Left hindlimb (tissue), 1 donor: ENCODE data around the gene APPL2.

Experiments
- DNase-seq: peaks from one replicate; pipeline ENCODE4 v3.0.0-alpha.2; 2018

Gene APPL2

DNA sequence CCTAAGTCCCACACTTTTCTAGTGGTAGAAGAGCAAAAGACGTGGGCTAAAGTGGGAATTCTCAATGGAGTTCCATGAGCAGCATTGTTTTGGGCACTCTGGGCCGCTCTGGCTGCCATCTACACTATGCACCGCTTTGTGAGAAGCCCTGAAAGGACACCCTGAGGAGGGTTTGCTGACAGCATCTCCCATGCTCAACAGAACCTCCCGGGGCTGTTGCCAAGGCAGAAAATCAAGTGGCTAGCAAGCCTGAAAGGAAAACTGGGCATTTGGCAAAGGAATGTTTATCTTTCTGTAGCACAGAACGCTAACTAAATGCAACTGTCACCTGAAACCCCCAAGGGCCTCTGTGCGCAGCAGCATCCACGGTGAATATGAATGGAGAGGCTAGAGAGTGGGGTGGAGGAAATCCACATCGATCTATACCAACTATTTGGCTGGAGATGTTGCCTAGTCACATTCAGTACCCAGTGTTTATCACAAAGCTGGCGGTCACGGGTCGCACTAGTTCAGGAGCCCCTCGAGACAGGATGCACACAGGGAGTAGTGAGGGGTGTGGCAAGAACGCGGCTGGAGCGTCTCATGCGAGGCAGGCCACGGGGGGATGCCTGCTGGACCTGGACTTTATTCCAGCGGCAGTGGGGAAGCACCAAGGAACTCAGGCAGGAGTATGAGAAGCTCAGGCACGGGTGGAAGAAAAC, 14.2 kb downstream of the APPL2 start:
- no peak for DNase-seq

DNA sequence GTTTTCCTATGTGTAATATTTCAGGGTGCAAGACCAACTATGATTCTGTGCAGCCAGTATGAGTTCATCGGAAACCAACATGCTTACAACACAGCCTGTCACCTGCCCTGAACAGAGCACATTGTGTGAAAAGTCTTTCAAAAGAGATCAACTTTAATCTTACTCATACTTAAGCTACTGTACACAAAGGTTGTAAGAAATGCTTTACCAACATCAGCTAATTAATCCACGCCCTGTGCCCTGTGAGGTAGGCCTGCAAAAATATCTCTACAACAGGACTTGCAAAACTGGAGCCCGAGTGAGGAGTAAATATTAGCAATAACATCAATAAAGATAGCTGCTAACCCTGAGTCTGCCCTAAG, 15.1 kb downstream of the APPL2 start:
- no peak for DNase-seq

DNA sequence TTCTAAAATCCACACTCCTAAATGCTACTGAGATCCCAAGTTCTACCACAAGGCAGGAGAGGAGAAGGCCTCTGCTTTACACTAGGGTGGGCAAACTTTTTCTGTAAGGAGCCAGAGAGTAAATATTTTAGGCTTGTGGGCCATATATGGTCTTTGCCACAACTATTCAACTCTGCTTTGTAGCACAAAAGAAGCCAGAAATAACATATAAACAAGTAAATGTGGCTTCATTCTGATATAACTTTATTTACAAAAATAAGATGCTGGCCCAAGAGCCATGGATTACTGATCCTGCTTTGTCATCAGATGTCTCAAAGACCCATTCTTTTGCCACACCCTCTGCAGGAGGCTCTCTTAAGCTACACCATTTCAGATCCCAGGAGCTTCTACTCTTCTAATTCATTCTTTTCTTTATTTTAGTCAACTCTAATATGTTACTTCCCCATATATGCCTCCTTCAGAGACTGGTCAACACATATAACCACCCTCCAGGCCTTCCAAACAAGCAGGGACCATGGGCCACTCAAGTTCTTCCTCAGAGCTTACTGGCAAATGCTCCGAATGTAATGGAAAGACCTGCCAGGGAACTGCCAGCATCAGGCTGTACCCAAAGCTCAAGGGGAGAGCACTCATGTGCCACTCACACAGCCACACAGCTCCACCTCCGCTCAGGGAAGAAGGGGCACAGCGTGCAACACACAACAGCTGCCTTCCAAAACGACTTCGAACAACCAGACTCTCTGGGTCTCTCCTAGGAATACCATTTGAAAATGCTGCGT, 15.6 kb downstream of the APPL2 start:
- DNase-seq = no peak

DNA sequence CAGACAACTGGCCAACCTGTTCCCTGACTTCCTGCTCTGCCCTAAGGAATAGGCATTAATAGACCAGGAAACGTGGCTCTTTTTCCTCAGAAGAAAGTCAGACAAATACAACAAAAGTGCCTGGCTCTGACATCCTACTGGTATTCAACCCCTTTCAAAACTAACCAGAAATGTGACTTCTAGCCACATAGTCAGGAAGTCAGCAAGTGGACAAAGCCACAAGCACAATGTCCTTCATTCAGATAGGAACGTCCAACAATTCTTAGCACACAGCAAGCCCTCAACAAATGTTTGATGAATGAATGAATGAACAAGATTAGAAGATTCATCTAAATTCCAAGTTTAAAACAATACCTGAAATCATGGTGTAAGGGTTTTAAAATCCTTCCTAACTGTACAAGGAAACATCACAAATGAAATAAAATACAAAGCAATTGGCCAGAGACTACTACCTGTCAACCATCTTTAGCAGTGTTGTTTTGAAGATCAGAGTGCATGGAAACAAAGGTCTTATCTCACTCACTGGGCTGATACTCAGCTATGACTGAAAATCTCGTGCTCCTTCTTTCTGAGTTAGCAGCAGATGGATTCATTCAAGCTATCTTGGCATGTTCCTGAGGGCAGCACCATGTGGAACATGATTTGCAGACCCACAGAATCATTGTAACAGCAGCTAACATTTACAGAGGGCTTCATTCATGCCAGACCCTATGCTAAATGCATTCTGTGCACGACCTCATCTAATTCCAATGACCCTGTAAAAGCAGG, 16.5 kb downstream of the APPL2 start:
- no peak for DNase-seq

DNA sequence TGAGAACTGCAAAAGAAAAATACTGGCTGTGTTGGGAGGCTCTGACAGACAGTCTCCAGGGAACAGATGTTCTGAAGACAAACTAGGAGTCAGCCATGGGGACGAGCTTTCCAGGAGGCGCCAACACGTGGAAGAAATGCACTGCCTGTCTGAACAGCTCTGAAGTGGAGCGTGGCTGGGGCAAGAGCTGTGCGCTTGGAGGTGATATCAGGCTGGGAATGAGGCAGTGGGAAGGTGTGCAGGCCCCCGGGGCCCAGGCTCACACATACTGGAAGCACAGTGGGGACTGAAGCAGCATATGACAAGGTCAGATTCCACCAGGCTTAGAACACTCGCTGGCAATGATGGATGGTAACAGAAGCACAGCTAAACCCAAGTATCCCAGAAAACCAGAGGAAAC, 17.5 kb downstream of the APPL2 start:
- DNase-seq = no peak

DNA sequence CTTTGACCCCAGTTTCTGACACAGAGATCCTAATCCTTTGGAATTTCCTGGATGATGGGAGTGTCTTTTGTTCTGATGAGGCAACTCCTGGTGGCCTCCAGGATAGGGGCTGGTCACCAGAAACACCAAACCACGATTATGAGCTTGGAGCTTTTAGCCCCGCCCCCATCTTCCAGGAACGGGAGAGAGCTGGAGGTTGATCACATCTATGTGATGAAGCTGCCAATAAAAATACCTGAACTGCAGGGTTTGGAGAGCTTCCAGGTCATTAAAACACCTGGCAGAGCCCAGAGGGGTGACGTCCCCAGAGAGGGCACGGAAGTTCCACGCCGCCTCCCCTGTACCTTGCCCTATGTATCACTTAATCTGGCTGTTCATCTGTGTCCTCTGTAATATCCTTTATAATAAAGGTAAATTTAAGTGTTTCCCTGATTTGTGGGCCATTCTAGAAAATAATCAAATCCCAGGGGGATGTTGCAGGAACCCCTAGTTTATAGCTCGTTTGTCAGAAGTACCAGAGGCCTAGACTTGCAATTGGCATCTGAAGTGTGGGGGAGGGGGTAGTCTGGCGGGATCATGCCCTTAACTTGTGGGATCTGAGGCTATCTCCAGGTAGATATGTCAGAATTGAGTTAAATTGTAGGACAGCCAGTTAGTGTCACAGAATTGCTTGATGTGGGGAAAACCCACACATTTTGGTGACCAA, 21.2 kb downstream of the APPL2 start:
- DNase-seq = no peak

DNA sequence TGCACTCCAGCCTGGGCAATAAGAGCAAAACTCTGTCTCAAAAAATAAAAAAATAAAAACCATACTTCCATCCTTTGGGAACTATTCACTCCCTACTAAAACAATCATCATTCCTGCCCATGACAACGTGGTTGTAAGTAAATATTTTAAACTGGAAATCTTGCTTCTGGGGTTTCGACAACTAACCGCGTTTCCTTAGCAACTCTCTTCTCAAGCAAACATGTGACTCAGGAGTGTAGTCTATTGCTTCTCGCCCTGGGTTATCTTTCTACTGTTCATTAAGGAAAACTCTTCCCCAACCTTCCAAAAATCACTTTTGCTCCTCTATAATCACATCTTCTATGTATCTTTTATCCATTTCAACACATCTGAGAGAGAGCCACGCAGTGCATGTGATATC, 21.8 kb downstream of the APPL2 start:
- no peak for DNase-seq

DNA sequence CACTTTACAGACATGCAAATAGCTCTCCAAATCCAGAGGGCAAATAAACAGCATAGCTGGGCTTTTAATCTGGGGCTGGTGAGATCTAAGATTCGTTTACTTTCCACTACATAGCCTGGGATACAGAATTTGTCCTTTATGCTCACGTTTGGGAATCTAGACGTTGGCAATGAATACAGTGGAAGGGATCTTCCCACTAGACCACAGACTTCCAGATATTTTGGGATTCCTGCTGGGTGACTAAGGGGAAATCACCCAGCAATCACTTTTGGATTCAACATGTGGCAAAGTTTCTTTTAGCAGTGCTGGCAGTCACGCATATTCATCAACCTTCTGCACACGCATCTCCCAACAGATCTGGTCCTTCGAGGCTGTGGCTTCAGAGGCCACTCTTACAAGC, 23.5 kb downstream of the APPL2 start:
- DNase-seq = no peak

DNA sequence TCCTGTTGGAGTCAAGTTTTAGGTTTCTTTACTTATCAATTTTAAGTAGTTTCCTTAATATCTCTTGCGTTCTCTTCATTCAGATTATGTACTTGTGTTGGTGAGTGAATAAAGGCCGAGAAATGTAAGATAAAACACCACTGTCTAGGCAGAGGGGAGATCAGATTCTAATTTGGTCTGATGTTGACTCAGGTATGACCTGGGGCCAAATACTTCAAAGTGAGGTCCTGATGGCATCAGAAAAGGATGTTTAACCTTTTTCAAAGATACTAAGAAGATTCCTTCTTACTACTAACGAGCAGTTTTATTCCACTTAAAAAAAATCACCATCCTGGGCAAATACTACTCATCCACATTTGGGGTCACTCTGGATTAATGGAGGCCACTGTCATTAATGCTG, 26.9 kb downstream of the APPL2 start:
- no peak for DNase-seq

DNA sequence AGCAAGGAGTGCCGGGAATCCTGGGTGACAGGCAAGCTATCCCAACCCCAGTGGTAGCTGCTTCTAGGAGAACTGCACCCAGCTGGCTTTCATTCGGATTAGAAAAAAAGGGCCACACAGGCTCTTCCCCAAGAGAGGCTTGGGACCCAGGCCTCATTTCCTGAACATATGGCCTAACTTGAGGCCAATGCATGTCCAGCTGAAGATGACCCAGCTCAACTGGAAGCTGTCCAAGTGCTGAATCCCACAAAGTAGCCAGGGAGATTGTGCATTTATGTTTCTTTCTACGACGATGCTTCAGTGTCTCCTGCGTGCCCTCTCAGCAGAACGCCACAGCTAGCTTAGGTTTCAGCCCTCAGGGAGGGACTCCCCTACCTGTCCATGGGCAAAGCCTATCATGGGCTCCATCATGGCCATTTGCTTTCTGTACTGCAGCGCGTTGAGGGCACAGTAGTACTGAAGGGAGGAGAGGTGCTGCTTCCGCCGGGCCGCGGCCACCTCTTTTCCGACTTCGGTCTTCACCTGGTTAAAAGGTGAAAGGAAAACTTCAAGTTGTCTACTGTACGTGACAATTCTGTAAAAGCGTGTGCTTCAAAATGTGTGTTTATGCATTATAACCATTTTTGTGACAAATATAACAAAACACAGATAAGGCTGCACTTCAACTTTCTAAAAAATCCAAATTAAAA, 29.1 kb downstream of the APPL2 start:
- DNase-seq = no peak

DNA sequence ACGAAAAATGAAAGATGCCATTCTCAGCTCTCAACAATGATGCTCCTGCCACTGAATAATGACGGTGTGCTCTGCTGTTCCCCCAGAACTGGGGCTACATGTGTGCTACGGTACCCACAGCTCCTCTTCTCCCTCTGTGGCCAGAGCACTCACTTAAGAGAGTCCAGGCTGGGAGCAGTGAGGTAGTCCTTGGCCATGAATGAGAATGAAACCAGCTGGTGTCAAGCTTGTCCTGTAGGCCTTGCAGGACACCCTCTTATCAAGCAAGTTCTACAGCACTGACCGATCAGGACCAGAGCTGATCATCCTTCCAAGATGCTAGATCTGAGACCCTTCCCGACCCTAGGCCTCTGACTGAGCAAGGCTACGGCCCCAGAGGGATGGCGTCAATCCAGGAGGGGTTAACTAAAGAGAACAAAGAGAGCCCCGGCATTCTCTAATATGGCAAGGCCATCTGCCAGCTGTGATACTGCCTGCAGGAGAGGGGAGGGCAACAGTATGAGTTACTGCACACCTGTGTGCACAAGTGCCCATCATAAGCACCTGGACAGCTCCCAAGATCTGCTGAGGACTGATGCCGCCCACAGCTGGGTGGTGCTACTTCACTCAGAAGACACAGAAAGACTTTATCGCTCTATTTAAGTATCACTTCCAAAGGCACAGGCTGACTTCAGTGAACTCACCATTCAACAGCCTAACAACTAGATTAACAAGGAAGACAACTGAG, 30.5 kb downstream of the APPL2 start:
- no peak for DNase-seq

DNA sequence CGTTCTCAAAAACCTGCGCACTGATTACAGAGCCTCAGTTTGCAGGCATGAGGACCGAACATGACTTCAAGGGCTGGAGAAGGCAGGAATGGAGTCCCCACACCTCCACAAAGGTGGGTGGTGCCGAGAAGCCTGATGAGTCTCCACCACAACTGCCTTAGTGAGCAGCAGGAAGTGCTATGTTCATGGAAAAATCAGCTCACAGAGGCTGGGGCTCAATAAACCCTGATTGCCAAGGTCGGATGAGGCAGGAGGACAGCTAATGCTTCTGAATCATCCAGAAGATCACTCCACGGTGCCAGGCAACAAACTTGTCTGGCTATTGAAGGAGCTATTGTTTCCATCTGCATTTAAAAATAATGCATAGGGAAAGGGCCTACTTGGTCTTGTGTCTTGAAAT, 31.1 kb downstream of the APPL2 start:
- no peak for DNase-seq

DNA sequence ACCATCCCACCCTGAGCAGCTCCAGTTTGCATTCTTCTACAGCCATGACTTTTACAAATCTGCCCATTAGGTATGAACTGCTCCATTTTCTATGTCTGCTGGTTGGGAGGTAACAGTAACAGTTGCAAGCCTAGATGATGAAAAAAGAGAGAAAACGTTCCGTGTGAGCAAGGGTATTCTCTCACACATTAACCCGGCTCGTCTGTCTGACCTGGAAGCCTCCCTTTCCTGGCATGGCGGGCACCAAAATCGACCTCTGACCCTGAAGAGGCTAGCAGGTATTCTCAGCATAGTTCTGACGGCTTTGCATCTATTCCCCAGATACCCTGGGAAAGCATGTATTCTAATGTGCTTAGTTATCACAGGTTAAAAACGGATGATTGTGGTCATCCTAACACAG, 31.8 kb downstream of the APPL2 start:
- no peak for DNase-seq

DNA sequence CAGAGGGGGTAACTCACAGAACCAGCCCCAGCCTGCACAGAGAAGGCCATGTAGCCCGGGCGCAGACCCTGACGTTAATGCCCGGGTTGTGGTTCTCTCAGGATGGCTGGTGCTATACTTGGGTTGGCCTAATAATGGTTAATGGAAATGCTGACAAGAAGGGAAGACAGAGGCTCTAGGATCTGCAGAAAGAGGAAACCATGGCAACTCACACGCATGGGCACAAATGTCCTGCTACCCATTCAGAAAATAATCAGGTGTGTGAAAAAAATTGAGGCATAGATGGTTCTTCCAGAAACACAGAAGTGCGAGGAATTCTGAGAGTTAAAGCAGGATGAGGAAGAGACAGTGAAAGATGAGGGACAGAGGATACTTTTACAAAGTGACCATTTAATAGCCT, 33.8 kb downstream of the APPL2 start:
- DNase-seq = no peak

DNA sequence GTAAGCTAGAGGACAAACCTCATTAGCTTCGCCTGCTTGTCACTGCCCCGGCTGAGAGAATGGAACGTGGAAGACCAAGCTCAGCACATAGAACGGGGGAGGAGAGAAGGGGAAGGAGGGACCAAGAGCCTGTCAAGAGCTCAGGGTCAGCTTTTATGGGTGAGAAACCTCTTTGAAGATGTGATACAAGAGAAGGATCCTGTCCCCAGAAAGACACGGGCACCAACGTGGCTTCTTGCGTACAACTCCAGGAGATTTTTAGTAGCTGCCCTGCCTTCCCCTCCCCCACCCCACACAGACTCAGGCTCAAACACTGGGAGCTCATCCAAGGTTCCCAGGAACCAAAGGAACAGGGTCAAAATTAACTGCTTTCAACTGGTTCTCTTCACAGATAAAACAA, 34.7 kb downstream of the APPL2 start:
- no peak for DNase-seq

DNA sequence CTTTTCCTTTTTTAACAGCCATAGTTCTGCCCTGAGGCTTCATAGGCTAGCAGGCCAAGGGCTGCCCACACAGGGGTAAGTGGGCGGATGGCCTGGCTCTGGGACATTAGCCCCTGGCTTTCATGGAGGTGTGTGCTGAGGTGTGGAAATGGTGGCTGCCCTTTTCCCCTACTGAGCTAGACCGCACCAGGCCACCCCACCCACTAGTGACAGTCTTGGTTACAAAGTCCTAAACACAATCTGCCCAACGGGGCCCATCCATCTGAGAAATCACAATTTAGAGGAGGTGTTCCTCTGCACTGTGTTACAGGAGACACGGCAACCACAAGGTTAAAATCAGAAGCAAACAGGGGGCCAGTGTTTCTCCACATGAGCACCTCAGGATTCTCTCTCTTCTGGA, 35.6 kb downstream of the APPL2 start:
- no peak for DNase-seq

DNA sequence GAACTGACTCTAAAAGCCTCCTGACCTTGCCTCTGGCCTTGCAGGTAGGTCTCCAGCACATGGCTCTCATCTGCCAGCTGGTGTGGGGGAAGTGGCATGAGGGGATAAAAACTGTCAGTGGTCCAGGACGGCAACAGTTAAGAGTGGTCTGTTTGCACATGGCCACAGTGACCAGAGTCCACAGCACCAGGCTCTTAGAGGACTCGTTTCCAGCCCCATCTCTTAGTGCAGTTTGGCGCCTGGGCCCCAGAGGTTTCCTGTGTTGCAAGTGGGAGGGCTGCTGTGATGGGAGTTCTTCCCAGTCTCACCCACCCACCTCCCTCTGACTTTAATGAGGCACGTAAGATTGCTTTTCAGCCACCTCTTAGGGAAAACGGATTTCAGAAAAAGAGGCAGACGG, 37.0 kb downstream of the APPL2 start:
- DNase-seq = no peak

DNA sequence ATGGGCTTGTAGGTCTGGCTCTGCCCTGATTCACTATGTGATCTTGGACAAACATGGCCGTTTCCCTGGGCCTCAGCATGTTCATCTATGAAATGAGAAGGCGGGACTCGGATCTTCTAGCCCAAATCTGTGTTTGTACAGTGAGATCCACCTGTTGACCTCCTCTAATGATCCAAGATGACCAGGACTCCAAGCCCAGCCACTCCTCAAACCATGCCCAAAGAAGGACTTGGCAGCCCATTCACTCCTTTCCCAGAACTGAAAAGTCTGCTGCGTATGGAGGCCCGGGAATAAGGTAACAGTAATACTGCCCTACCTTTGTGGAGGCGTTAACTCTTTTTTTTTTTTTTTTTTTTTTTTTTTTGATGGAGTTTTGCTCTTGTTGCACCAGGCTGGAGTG, 39.9 kb downstream of the APPL2 start:
- no peak for DNase-seq

DNA sequence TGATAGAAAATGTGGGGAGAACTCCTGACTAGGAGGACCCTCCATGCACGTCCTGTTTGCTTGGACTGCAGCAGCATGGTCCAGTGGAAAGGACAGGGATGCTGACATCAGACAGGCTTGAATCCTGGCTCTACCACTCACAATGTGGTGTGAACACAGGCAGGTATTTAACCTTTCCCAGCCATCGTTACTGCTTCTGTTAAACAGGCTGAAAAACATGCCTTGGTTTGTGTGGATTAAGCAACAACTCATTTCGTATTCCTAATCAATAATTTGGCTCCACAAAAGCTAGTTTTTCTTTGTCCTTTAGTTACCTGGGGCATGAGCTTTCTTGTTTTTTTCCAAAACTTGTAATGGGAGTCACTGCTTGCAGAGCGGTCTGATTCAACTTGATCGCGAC, 41.0 kb downstream of the APPL2 start:
- no peak for DNase-seq

DNA sequence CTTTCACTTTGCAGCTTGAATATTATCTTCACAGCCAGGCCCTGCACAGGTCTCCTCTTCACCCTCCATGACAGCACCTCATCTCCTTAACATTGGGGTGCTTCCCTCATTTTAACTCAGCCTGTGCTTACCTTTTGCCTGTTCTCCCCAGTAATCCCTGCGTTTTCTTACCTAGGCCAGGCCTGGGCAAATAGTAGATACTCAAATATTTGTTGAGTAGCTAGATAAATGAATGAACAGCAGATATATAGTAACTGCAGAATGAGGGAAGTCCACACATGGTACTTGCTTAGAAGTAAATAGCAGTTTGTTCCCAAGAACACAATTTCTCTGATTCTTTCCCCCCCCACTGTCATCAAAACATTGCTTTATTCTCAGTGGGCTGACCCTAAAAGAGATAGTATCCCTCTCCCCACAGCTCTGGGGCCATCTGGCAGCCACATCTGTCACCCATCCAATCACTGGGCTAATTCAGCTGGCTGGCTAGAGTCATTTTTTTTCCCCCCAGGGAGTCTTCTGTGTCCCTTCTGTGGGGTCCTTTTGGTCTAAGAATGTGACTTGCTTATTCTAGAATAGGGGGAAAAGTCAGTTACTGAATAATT, 43.2 kb downstream of the APPL2 start:
- DNase-seq = no peak

DNA sequence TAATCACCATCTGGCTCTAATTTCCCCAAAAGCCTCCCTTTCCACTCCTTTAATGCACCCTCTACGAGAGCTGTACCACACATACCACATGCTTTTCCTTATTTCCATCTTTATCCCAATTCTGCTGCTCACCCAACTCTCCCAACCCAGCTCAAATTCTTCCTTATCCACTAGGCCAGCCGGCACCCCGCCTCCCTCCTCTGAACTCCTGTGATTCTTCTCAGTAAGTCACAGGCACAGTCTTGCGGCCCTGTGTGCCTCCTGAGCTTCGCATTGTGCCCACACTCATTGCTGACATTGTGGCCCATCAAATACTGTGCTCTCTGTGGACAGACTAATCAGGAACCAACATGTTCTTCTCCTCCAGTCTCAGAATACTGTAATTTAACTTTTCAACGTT, 45.4 kb downstream of the APPL2 start:
- DNase-seq = no peak

DNA sequence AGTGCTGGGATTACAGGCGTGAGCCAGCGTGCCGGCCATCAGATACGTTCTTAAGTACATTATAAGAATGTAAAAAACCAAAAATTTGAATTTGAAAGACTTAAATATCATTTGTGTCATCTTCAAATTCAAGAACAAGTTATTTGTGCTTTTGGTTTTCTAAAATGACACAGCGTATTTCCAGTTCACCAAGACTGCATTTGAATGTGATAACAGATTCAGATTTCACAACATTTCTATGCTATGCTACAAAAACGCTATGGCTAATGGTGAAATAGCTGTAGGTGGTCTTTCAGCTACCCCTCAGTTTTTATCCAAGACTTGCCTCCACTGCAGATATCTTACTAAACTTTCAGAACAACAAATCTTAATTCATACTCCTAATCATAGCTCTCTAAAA, 46.7 kb downstream of the APPL2 start:
- no peak for DNase-seq
